HG03159 (cell line): ENCODE results near the gene FOXP2.
"Not testable (repeated sequence)": the region's sequence is repeated elsewhere in the genome, so short reads cannot be mapped to it uniquely, and the experiment has no call there.

ENCODE experiments used
- ATAC-seq: cut with Tn5 transposase; IDR thresholded peaks from one replicate; pipeline ENCODE4 v1.9.1; 2021; ENCODE audit warnings: mild to moderate bottlenecking, moderate library complexity; ENCODE audit not compliant: unreplicated experiment

FOXP2 gene

DNA sequence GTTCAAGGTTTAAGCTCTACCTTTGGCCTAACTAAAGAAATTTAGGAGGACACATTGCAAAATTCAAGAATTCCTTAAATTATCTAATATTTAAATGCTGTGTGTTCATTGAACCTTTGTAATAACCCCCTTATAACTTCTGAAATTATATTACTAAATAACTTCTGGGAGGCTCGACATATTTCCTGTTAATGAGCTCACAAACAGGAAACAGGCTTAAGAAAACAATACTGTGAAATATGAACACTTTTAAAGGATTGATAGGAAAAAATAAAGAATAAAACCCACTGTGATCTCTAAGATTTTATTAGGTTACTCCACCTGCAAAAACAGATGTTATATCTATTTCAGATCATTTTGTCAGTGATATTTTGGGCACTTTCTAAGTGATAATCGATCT lies 74.1 kb downstream of the FOXP2 start:
- ATAC-seq = no peak

DNA sequence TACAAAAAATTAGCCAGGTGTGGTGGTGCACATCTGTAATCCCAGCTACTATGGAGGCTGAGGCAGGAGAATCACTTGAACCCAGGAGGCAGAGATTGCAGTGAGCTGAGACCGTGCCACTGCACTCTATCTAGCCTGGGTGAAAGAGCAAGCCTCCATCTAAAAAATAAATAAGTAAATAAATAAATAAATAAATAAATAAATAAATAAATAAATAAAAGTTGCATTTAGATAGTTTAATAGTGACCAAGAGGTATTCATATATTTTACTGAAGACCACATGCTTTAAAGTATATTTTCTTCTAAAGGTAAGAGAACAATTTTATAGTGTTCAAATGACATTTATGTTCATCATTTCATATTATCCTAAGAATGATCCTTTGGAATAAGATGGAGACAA lies 82.9 kb downstream of the FOXP2 start:
- ATAC-seq = not testable (repeated sequence)

DNA sequence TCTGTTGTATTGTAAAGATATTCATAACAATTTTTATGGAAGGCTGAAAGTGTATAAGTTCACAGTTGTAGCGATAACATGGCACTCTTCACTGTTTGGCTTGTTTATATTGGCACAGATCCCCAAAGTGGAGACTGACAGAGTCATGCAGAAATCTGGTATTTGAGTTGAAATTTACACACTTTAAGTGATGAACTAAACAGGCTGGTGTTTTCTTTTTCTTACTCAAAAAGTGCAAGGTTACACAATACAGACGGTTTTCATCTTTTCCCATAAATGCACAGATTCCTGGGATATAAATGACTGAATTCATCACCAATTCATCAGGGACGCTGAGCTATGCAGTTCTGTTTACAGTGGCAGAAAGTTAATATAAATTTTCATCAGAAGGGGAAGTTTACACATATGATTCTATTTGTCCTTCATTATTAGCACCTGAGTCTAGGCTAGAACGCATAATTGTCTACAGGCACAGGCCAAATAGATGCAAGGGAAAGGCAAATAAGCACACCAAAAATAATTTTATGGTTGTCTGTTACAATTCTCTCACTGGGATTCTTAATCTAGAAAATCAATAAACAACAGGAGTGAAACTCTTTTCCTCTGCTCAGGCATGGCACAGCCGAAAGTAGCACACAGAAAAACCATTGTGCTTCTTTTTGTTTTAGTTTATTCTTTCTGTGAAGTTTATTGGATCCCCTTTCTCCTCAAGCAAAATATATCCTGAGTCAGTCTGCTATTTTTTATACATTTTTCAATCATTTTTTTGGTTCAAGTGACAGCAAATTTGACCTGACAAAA lies 88.0 kb downstream of the FOXP2 start:
- ATAC-seq = no peak

DNA sequence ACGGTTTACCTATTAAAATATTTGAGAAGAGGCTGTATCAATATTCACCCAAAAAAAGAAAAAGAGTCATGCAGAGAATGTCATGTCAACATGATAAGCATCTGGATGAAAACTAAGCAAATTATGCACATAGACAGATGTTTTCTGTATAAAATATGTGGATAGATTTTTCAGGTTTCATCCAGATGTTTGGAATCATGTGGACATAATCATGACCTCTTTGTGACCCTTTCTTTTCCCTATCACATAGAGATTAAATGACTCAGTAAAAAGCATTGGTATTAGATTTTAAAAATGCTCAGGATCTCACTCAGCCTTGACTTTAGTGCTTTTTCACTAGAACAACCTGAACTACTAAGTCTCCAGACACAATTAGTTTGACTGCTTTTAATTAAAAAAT lies 90.0 kb downstream of the FOXP2 start:
- ATAC-seq = no peak

DNA sequence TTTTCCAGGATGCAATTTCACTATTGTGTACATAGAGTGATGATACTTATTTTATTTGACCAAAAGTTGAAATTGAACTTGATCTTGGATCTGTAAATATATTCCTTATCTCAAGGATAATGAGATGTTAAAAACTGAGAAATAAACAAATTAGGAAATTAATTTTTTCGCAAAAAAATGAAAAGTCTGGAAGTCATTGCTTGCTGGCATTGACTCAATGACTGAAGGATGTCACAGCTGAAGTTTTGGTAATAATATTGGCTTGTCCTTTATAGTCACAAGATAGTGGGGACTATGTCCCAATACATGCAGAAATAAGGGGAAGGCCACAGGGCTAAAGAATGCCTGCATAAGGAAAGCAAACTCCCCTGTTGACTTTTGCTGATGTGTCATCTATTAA lies 92.8 kb downstream of the FOXP2 start:
- ATAC-seq = no peak

DNA sequence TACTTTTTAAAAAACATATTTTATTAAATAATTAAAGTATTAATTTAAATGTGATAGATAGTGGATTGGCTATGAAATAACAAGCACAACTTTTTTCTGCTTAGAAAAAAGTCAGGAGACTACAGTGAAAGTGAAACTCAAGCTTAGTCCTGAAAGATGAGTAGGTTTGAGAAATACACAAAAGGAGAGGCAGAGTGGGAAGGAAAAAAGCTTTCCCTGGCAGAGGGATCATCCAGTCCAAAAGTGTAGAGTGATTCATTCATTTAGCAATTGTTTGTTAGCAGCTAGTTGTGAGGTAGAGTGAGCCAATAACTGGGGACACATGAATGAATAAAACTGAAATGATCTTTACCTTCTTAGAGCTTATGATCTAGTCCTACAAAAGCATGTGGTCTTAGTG lies 93.5 kb downstream of the FOXP2 start:
- no peak for ATAC-seq

DNA sequence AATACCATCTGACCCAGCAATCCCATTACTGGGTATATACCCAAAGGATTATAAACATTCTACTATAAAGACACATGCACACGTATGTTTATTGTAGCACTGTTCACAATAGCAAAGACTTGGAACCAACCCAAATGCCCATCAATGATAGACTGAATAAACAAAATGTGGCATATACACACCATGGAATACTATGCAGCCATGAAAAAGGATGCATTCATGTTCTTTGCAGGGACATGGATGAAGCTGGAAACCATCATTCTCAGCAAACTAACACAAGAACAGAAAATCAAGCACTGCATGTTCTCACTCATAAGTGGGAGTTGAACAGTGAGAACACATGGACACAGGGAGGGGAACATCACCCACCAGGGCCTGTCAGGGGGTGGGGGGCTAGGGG lies 96.2 kb downstream of the FOXP2 start:
- ATAC-seq = not testable (repeated sequence)

DNA sequence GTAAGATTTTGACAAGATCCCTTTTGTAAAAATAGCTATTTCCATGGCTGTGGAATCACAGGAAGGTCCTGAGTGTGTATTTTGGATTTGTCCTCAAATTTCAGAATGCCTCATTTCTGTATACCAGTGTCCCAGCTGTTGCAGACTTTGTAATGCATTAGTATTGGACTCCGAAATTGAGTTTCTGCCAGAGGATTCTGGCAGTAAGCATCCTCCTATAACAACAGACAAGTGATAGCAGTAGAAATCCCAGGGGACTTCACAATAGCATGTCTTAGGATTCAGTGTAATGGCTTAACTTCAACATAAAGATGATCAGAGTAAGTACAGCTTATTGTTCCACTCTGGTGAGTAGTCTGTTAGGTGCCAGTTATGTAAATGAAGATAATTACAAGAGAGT lies 104.6 kb downstream of the FOXP2 start:
- no peak for ATAC-seq

DNA sequence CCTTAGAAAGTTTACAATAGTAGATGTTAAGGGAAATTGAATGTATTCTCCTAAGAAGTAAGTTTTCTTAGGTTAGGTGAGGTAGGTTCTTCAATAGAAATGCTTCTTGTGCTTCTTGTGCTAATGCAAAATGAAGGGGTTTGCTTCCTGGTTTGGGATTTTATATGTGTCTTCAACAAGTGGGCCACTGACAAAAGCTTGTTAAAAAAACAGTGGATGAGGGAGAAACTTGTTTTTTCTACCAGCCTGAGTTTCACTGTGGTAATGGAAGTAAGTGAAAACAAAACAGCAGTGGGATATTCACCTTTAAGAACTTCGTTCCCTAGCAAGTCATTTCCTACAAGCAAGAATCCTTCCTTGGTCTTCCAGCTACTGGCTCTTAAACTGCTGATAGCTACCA lies 107.5 kb downstream of the FOXP2 start:
- no peak for ATAC-seq

DNA sequence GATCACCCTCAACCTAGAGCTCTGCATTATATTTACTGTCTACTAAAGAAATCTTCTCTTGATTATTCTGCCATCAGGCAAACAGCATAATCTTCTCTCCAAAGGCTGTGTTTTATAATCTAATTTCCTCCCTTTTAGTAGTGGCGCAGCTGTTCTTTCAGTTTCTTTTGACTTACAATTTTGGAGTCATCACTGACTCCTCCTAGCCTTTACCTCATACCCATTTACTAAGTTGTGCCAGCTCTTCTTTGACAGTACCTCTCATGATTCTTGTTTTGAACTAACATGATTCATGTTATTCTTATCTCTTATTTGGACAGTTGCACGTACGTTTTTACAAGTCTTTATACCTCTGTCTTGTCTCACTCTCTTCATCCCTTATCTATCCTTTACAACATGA lies 113.0 kb downstream of the FOXP2 start:
- ATAC-seq = no peak

DNA sequence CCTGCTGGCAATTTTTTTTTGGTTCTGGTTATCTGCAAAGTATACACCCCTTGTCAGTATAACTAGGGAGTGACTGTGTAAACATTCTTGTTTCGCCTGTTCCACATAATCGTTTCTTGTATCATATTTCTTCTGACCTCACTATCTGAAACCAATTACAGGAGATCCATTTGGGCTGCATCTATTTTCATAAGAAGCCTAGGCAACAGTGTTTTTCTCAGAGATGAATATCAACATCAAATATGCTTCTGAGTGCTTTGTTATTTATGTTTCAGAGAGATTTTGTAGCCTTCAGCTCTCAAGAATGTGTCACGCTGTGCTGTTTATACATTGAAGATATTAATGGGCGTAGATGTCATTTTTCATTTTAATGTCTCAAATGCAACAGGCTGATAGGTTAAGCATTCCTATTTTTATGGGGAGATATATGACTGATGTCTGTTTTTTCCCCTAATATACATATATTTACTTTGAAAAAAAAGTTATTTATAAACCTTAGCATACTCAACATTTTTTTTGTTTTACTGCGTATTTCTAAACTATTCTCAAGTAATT lies 115.5 kb downstream of the FOXP2 start:
- no peak for ATAC-seq

DNA sequence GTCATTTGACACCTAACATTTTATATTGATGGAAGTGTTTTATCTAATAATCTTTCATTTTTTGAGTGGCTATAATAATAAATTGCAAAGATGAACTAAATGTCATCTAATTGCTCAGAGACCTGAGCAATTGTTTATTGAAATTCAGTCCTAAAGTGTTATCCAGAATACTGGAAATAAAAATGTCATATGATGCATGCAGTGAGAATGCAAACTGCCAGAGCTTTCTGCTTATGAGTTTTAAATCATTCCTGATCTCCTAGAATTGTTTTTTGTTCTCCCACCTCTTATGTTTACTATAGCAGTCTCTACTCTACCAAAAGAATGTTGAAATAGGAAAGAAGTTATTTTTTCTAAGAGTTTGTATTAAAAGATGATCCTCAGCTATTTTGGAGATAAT lies 116.7 kb downstream of the FOXP2 start:
- no peak for ATAC-seq

DNA sequence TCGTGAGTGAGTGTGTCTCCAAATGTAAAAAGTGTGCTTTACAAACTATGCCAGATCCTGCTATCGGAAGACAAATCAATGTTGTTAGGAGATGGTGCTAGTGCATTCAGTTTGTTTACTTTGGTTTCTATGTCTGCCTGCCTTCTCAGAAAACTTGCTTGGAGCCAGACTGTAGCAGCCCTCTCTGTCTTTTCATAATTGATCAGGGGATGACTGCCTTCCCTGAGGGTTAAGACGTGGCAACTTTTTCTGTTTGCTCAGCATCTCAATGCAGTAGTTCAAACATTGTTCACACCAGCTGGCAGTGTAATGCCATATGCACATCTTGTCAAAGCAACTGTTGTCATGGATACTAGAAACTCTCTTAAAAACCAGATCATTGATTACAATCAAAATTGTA lies 118.5 kb downstream of the FOXP2 start:
- ATAC-seq = no peak

DNA sequence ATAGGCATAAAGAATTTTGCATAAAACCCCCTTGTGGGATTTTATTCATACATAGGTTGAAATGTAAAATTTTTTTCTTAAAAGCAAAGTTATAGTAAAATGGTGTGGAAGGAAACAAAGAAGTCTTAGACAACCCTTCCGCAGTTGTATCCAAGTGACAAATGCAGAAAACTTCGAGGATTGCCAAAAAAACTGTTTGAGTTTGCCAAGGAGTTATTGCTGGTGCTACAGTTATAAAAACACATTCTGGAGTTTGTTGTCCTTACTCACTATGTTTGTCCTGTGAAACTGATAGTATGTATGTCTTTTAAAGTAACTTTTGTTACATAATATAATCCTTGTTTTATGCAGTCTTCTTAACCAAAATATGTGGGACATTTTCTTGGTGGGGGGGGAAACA lies 120.3 kb downstream of the FOXP2 start:
- no peak for ATAC-seq

DNA sequence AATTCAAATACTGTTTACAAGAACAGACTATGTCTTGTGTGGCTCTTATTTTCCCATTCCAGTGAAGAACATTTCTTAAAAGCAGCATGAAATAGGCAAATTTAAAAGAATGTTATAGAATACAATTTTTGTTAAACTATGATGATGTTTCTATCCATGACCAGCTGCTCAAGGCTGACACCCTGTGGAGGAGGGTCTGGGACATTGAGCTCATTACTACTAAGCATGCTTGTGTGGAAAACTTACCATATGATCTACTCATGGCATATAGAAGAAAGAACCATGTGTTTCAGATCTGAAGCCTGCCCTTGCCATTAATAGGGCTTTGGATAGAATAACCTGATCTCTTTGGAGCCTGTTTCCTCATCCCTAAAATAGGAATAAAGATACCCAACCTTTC lies 125.0 kb downstream of the FOXP2 start:
- no peak for ATAC-seq

DNA sequence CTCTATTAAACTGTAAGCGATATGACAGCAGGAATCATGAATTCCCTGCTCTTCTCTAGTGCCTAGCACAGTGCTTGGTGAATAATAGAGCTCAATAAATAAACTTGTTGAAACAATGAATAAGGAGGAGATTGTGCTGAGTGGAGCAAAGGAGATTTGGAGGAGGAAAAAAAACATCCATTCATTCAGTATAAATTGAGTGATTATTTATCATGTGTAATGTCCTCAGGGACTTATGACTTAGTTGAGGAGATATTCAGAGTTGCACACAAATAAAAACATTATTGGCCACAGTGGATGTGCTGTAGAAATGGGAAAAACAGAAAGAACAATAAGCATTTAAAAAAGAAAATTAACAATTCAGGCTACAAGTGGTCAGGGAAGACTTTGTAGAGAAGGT lies 125.7 kb downstream of the FOXP2 start:
- no peak for ATAC-seq

DNA sequence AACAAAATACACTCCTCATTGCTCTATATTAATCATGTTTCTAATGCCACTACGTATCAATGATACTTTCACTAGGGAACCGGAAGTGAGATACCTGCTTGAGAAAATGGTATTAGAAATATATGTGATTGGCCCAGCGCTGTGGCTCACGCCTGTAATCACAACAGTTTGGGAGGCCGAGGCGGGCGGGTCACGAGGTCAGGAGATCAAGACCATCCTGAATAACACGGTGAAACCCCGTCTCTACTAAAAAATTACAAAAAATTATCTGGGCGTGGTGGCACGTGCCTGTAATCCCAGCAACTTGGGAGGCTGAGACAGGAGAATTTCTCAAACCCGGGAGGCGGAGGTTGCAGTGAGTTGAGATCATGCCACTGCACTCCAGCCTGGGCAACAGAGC lies 132.7 kb downstream of the FOXP2 start:
- ATAC-seq = not testable (repeated sequence)

DNA sequence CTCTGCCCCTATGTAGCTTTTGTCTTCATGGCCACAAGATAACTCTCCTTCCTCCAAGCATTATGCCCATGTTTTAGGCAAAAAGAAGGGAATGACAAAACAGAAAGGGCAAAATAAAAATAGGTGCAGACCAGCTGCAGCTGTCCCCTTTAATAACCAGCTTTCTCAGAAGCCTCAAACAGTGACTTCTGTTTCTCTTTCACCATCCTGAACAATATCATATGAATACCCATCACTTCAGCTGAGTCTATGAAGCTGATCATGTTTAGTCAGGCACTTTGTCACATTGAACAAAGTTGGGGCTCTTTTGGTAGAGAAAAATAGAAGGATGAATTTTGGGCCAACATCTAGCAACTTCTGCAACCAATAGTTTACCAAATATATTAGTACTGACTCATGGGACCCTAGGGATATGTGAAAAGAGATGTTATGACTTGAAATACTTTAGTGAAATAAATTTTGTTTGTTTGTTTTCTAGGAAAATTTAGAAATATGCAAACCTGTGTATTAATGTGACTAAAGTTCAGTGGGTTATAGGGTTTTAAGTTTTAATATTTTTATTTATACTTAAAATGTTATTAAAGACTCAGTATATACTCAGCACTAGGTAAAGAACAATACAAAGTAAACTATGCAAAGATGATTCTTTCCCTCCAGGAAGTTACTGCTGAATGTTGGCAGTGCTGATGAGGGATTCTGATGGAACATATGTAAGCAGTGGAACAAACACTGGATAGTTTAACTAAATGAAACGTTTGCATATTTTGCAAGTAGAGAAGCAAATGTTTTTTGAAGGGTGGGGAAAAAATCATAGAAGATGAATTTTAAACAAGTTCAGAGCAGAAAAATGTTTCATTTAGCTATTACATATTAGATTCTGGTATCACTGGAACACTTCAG lies 133.7 kb downstream of the FOXP2 start:
- ATAC-seq = no peak

DNA sequence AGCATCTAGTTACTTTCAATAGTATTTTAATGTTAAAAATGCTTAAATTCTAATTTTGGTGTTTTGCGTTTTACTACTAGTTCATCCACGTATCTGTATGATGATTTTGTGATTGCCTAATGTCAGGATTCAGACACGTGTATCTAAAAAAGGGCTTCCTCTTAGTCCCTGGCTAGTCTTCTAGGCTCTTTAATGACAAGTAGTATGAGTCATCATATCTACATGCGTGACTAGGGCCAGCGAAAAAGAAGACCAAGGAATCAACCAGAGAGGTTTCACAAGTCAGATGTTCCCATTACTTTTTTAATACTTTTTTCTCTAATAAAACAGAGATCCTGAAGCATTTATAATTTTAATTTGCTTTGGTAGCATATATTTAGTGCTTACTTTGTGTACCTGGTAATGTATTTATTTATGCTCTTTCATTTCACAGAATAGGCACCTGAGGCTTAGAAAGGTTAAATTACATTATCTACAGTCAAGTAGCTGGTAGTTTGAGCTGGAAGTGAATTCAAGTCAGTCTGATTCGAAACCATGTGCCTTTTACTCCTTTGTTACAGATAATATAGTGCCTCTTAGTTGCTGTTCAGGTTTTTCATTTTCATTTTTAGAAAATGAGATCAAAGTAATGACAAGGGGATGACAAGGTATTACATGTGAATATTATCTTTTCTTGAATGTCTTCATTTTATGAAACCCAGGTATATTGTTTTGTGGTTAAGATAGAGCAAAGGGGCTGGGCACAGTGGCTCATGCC lies 140.3 kb downstream of the FOXP2 start:
- peak; percentile 56 for ATAC-seq

DNA sequence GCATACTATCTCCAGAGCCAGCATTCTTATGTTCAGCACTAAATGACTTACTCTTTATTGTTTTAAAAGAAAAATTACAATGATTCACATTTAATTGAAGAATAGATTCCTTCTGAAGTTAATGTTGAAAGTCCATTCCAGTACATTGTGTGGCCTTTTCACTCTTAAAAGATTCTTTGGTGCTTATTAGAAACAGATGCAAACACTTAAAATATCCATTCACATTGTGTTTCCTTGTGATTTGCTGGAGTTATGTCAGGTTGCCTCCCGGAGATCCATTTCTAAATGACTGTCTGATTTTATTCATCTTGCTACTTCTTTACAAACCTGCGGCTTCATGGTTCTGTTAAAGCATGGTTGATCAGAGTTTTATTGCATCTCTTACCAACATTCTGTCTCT lies 152.8 kb downstream of the FOXP2 start:
- no peak for ATAC-seq

DNA sequence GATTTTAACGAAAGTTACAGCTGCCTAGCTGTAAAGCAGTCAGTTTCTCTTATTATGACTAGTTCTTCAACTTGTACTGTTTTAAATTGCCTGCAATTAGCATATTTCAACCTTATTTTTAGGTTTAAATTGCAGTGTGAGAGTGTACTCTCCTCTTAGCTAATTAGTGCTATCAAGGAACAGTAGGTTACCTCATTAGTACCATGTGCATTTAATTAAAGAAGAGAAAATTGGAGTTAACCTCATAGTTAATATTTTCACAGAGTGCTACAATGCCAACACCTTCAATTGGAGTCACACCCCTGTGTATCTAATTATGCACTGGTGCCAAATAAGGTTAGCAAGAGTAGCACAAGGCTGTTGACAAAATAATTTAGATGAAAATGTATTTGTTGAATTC lies 154.6 kb downstream of the FOXP2 start:
- no peak for ATAC-seq
